ENCODE measurements around the gene PTPRO.

DNA sequence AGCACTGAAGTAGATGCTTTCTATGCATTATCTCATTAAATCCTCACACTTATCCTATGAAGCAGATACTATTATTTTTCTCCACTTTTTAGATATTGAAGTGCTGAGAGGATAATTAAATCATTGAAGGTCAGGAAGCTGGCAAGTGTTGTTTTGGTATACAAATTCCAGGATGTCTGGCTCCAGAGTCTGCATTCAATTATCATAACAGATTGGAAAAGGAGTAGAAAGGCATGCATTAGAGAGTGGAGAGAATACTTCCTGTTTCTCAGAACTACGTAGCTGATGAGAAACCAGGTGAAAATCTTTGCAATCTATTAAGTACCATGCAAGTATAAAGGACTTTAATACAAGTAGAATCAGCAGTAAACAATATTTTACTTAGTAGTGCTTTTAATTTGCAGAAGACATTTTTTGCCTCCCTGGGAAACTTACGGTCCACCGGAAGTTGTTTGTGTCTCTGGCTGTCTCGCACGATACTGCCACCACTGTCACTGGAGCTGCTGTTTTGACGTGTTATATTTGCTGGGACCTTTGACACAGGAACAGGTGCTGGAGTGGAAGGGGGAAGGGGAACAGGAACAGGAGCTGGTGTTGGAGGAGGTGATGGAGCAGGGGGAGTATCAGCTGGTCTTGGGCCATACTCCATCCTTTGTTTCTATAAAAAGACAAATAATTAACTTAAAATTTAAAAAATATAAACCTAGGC, 308.9 kb downstream of the PTPRO start:
- TF ChIP-seq CEBPB (IDR thresholded peaks at IDR 0.05) (no peak), FOSL2 (IDR thresholded peaks at IDR 0.05) (no peak), FOSL2 (CRISPR knock-in tag; IDR thresholded peaks at IDR 0.05) (no peak), KDM1A (IDR thresholded peaks at IDR 0.05; ENCODE audit: low read depth) (no peak), POLR2A (IDR thresholded peaks at IDR 0.05; ENCODE audit: low read length) (no peak), KDM5A (IDR thresholded peaks at IDR 0.05) (no peak), RARB (CRISPR knock-in tag; IDR thresholded peaks at IDR 0.05) (no peak), EP300 (IDR thresholded peaks at IDR 0.05) (no peak), MYC (IDR thresholded peaks at IDR 0.05; ENCODE audit: borderline replicate concordance, low read length) (no peak)
- TF ChIP-seq, protein P1, sequence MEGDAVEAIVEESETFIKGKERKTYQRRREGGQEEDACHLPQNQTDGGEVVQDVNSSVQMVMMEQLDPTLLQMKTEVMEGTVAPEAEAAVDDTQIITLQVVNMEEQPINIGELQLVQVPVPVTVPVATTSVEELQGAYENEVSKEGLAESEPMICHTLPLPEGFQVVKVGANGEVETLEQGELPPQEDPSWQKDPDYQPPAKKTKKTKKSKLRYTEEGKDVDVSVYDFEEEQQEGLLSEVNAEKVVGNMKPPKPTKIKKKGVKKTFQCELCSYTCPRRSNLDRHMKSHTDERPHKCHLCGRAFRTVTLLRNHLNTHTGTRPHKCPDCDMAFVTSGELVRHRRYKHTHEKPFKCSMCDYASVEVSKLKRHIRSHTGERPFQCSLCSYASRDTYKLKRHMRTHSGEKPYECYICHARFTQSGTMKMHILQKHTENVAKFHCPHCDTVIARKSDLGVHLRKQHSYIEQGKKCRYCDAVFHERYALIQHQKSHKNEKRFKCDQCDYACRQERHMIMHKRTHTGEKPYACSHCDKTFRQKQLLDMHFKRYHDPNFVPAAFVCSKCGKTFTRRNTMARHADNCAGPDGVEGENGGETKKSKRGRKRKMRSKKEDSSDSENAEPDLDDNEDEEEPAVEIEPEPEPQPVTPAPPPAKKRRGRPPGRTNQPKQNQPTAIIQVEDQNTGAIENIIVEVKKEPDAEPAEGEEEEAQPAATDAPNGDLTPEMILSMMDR (IDR thresholded peaks at IDR 0.05): no peak
- TF ChIP-seq, protein P2, sequence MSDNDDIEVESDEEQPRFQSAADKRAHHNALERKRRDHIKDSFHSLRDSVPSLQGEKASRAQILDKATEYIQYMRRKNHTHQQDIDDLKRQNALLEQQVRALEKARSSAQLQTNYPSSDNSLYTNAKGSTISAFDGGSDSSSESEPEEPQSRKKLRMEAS (IDR thresholded peaks at IDR 0.05): no peak

Measured in A549 (cell line).